Stimulated activated effector memory CD8-positive, alpha-beta T cell treated with anti-CD3 and anti-CD28 coated beads, Interleukin-12 subunit alpha, Interleukin-12 subunit beta, amount 100 ng/mL, for 72 hours (primary cell): Measurements from ENCODE around the gene GMDS.

ENCODE experiments used
- ATAC-seq: fragments of 150-1000 bp; cut with Tn5 transposase; 2 replicates; pipeline ENCODE4 v1.10.0; 2021
- DNase-seq, 2 donors: peaks; one replicate each; pipeline ENCODE4 v3.0.0; 2021 to 2022; ENCODE audit warnings: low spot score in 2 of 2
- H3K27ac Mint-ChIP-seq: one replicate; pipeline ENCODE4 v1.8.0; 2022; ENCODE audit warnings: mild to moderate bottlenecking, mixed read lengths
- H3K36me3 Mint-ChIP-seq: one replicate; pipeline ENCODE4 v1.8.0; 2022; ENCODE audit warnings: mild to moderate bottlenecking, mixed read lengths
- H3K4me1 Mint-ChIP-seq: one replicate; pipeline ENCODE4 v1.8.0; 2022; ENCODE audit warnings: mixed read lengths
- H3K4me3 Mint-ChIP-seq: one replicate; pipeline ENCODE4 v1.8.0; 2022; ENCODE audit warnings: mild to moderate bottlenecking, mixed read lengths
- H3K9me3 Mint-ChIP-seq: one replicate; pipeline ENCODE4 v1.8.0; 2022; ENCODE audit warnings: mixed read lengths

Gene GMDS

DNA sequence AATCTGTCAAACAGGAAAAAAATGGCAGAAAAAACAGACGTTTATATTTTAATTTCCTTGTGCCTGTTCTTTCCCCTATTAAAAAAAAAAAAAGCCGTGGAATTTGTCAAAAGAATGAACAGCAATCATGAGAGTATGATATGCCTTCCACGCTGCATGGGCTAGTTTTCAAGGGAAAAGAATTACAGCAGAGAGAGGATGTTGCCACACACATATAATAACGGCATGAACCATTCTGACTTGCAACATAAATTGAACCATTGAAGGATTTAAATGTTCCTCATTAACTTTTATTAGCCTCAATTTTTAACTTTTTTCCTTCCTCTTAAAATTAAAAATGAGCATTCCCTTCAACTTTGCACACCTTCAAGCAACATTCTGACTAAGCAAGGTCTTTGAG, 333.9 kb downstream of the GMDS start:
- Mint-ChIP-seq H3K9me3 (no peaks in the 10 kb centered on the region), H3K27ac (no peak overlapping the region), H3K4me3 (no peak overlapping the region), H3K4me1 (peaks cover 6% of the 10 kb centered on the region), H3K36me3 (no peaks in the 10 kb centered on the region)
- ATAC-seq: no peak
- no peak for DNase-seq

DNA sequence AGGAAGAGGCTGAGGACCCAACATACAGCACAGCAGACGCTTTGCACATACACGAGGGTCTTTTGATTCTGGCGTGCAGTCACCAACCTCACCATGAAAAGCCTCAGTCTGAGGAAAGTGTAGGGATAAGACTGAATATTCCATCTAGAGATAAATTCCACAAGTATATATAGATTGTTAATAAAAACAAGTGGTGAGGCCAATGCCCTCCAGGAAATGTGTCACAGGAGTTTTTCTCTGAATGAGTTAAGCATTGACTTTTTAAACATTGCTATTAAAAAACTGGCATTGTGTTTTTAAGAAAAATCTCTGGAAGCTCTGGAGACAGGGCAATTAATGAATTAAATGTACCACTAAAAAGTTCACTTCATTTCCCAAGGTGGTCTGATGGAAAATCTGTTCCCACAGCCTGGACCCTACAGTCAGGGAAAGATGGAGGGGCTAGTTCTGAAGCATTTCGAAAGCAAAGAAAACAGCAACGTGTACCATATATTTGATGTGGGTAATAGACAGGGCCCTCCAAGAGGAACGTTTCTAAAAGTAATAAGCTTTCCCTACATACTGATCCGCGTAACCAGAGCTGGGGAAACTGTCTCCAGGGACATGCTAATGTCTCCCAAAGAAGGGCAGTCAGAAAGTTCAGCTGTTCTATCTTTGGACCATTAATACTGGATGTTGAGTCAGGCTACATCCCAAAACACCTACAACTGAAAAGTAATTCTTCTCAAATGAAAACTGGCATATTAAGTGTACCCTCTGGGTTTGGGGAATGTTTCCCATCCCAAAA, 334.6 kb downstream of the GMDS start:
- DNase-seq (no peak), ATAC-seq (no peak)
- no peak overlapping the region for H3K27ac Mint-ChIP-seq
- H3K4me3 Mint-ChIP-seq: no peak overlapping the region
- H3K36me3 Mint-ChIP-seq: no peaks in the 10 kb centered on the region
- no peaks in the 10 kb centered on the region for H3K9me3 Mint-ChIP-seq
- H3K4me1 Mint-ChIP-seq: no peaks in the 10 kb centered on the region

DNA sequence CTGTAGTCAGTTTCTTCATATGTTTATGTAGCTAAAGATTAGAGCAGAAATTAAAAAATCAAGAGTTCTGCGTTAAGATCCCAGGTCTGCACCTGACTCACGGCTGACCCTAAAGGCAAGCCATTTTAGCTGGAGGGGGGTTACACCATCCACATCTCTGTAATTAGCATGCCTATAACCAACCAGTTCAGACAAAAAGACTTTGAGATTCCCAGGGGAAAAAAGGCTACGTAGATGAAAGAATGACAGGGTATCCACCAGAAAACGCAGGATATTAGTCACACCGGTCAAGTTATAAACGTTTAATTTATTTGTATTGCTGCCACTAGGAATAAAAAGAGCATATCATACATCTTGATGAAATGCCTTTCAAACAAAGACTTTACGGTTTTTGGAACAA, 336.6 kb downstream of the GMDS start:
- DNase-seq (no peak), ATAC-seq (no peak)
- H3K36me3 Mint-ChIP-seq: no peaks in the 10 kb centered on the region
- no peaks in the 10 kb centered on the region for H3K4me1 Mint-ChIP-seq
- no peak overlapping the region for H3K27ac Mint-ChIP-seq
- no peak overlapping the region for H3K4me3 Mint-ChIP-seq
- H3K9me3 Mint-ChIP-seq: no peaks in the 10 kb centered on the region

DNA sequence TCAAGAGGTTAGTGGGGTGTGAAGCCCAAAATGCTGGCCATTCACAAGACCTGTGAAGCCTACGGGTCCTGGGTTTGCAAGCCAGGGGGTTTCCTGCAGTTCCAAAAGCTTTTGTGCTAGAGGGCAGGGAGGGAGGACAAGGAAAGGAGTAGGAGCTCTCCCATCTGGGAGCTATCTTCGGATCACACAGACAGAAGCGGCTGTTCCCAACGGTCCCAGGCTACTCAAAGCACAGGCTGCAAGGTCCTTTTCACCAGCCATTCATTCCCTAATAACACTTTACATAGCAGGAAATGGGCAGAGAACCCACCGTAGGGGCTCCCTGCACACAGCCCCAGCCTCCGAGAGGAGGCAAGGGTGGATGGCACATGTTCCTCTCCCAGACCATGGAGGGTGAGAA, 338.8 kb downstream of the GMDS start:
- Mint-ChIP-seq H3K4me1 (peaks cover 3% of the 10 kb centered on the region), H3K27ac (no peak overlapping the region), H3K4me3 (no peak overlapping the region), H3K9me3 (no peaks in the 10 kb centered on the region), H3K36me3 (no peaks in the 10 kb centered on the region)
- no peak for DNase-seq
- no peak for ATAC-seq

DNA sequence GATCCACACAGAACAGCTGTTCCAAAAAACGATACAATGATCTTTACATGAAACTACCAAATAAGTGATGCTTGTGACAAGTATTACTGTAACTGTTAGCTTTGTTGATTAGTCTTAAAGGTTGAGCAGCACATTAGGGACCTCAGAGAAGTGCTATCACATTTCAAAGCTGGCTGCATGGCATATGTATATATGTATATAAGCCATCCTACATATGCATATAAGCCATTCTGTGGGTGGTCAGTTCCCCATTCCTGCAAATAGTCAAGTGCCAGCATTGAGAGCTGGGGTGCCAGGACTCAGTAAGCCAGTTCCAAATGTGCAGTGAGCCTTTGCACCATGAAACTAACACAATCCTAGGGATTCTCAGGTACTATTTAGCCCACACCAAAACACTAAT, 339.4 kb downstream of the GMDS start:
- Mint-ChIP-seq H3K36me3 (no peaks in the 10 kb centered on the region), H3K4me1 (peaks cover 5% of the 10 kb centered on the region), H3K4me3 (no peak overlapping the region), H3K9me3 (no peaks in the 10 kb centered on the region), H3K27ac (no peak overlapping the region)
- DNase-seq: no peak
- no peak for ATAC-seq

DNA sequence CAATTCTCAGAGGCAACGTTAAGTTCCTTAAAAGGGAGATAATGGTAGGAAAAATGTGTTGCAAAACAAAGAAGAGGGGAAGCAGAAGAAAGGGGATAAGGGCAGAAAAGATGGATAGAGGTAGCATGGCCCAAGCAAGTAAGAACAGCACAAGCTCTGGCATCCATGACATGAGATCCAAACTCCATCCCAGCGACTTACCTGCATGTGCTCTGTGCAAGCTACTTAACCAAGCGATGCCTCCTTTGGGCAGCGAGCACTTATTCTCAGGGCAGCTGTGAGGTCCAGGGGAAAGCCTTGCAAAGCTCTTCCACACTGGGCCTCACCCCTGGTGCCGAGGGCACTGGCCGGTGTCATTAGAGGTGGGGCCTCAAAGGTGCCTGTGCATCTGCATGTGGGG, 340.5 kb downstream of the GMDS start:
- H3K36me3 Mint-ChIP-seq: no peaks in the 10 kb centered on the region
- ATAC-seq (no peak), DNase-seq (no peak)
- H3K4me3 Mint-ChIP-seq: no peak overlapping the region
- H3K9me3 Mint-ChIP-seq: no peaks in the 10 kb centered on the region
- no peak overlapping the region for H3K27ac Mint-ChIP-seq
- peaks cover 5% of the 10 kb centered on the region for H3K4me1 Mint-ChIP-seq

DNA sequence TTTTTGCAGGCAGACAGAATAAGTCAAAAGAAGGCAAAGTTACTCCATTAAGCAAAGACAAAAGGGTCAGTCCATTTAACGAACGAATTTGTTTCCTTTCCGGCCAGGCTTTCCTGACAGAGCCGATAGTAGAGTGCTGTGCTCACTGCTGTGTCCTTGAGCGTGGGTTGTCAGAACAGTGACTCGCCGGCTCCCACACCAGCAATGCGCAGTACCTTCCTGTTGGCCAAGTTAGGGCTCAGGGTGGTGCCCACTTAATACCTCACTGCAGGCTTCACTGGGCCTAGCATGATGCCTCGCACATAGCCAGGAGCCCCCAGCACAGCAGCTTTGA, 341.0 kb downstream of the GMDS start:
- peaks cover 5% of the 10 kb centered on the region for H3K4me1 Mint-ChIP-seq
- DNase-seq: no peak
- ATAC-seq: no peak
- H3K4me3 Mint-ChIP-seq: no peak overlapping the region
- no peaks in the 10 kb centered on the region for H3K9me3 Mint-ChIP-seq
- no peaks in the 10 kb centered on the region for H3K36me3 Mint-ChIP-seq
- H3K27ac Mint-ChIP-seq: no peak overlapping the region

DNA sequence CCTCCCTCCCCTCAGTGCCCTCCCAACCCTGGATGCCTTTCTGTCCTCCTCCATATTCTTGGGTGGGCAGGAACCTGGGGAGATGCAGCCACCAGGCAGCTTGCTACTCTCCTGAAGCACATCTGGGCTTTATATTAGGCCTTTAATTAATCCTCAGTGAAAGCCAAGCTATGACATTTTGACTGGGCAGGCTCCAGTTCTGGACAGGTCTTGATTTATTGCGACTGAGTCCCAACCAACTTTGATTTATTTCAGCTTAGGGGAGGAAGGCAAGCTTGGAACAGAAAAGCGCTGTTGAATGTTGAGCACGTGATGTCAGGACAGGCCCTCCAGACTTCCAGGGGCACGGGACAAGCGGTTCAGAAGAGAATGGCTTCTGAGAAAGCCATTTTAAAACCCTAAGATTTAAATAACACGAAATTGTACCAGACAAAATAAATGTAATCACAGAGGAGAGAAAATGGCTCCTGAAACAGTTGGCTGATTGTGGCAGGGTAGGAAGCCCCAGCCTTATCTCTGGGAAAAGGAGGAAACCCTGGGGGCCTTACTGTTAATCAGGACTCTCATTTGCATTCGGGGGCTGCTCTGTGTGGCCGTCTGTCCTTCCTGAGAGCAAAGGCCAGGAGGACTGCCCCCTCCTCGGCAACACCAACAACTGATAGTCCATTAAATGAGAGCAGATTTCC, 341.5 kb downstream of the GMDS start:
- Mint-ChIP-seq H3K4me1 (peaks cover 5% of the 10 kb centered on the region), H3K36me3 (no peaks in the 10 kb centered on the region), H3K9me3 (no peaks in the 10 kb centered on the region), H3K4me3 (no peak overlapping the region), H3K27ac (no peak overlapping the region)
- DNase-seq (no peak), ATAC-seq (no peak)

DNA sequence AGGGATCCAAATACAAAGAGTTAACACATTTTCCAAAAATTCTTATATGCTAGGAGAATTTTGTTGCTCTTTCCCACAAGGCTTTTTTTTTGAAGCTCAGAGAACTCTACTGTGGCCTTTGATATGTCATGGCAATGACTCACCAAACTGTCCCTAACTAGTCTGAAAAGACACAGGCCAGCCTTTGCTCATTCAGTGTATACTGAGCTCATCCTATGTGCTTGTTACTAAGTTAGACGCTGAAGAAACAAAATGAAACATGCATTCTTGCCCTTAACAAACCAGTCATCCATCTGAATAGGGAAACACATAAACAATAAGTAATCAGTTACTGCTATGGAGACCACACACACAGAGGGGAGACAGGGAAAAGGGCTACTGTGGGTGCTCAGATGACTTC, 343.8 kb downstream of the GMDS start:
- H3K4me1 Mint-ChIP-seq: peaks cover 8% of the 10 kb centered on the region
- H3K9me3 Mint-ChIP-seq: no peaks in the 10 kb centered on the region
- H3K36me3 Mint-ChIP-seq: no peaks in the 10 kb centered on the region
- H3K27ac Mint-ChIP-seq: no peak overlapping the region
- DNase-seq (no peak), ATAC-seq (peak; percentile 92)
- no peak overlapping the region for H3K4me3 Mint-ChIP-seq

DNA sequence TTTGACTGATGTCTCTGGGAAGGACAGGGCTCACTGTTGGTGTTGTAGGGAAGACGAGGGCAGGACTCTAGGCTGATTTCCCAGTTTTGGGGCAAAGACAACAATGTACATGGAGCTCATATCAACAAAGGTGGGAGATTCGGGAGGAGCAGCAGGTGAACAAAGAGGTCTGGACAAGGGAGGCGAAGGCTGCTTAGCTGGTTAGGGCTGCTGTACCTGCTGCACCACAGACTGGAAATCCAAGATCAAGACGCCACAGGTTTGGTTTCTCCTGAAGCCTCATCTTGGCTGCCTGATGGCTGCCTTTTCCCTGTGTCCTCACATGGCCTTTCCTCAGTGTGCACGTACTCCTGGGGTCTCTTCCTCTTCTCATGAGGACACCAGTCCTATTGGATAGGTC, 348.5 kb downstream of the GMDS start:
- Mint-ChIP-seq H3K27ac (no peak overlapping the region), H3K9me3 (no peaks in the 10 kb centered on the region), H3K36me3 (peaks cover 6% of the 10 kb centered on the region), H3K4me3 (no peak overlapping the region), H3K4me1 (peaks cover 14% of the 10 kb centered on the region)
- ATAC-seq: no peak
- DNase-seq: no peak

DNA sequence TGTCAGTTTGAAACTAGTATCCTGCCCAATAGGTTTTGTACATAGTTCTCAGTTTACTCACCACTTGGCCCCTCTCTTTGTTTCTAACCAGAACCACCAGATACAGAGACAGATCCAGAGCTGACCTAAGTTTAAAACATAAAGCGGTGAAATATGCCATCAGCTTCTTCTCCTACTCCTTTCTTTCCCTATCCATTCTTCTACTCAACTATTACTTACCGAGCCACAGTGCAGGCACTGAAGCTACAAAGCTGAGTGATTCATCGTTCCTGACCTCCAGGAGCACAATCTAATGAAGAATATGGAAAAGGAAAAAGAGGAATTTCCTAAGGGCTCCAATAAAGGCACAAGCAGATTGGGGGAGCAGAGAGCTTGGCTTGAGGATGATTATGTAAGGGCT, 349.7 kb downstream of the GMDS start:
- H3K36me3 Mint-ChIP-seq: peaks cover 6% of the 10 kb centered on the region
- H3K27ac Mint-ChIP-seq: no peak overlapping the region
- no peaks in the 10 kb centered on the region for H3K9me3 Mint-ChIP-seq
- peak; percentile 26 for ATAC-seq
- no peak for DNase-seq
- no peak overlapping the region for H3K4me3 Mint-ChIP-seq
- peaks cover 9% of the 10 kb centered on the region for H3K4me1 Mint-ChIP-seq

DNA sequence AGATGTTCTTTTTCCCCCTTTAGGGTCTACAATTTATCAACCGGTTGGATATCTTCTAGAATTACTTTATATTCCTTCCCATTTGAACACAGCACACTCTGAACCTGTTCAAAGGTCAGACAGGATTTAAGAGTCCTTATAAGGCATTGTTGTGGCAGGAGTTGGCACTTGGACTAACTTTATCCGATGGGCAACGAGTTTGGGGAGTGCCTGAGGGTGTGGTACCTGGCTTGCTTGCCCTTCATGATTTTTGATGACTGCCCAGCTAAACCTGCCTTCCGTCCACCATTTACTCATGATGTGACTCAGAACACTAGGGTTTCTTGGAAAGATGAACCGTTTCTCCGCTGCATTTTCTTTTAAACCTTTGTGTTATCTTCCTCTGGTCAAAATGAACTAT, 350.5 kb downstream of the GMDS start:
- Mint-ChIP-seq H3K4me1 (peaks cover 9% of the 10 kb centered on the region), H3K9me3 (peaks cover 4% of the 10 kb centered on the region), H3K27ac (no peak overlapping the region), H3K36me3 (peaks cover 6% of the 10 kb centered on the region), H3K4me3 (no peak overlapping the region)
- ATAC-seq (no peak), DNase-seq (no peak)

DNA sequence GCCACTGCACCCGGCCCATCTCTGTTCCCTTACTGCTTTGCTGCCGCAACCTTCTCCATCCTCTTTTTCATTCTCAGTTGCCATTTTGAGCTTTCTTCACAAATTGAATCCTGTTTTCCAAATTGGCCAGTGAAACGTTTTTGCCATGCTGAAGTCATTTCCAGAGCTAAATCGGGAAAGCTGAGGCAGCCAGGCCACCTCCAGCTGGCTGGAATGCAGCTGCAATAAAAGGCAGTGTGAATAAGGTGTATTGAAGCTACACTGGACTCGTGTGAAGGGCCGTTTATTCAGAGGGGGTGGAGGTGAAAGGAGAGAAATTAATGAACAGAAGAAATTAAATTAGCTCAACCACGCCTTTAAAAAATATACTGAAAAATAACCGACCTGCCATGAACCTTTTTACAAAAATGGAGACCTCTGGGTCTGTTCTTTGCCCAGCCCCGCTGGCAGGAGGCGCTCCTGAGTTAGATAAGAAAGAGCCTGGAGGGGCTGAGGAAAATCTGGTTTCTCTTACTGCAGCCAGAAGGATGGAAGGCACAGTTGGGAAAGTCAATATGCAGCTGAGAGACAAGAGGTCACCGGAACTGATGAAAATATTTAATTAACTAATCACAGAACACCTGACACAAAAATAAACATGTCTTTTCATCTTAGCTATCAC, 351.8 kb downstream of the GMDS start:
- Mint-ChIP-seq H3K4me1 (peaks cover 9% of the 10 kb centered on the region), H3K27ac (no peak overlapping the region), H3K9me3 (peaks cover 4% of the 10 kb centered on the region), H3K36me3 (peaks cover 6% of the 10 kb centered on the region), H3K4me3 (no peak overlapping the region)
- no peak for DNase-seq
- no peak for ATAC-seq

DNA sequence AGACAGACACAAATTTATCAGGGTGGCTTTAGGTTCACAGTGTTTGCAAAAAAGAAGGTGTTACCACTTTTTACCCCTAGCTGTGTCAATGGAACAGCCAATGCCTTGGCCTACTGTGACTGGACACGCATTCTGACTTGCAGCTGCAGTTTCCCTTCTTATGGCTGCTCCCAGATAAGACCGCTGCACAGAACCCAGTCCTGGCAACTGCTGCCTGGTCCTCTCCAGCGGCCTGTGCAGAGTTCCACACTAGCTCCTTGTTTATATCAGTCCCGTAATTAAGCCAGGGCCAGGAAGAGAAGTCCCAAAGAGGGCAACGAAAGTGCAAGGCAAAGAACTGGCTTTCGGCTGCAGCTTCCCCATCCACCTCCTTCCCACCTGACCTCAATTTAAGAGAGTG, 352.7 kb downstream of the GMDS start:
- no peak overlapping the region for H3K4me3 Mint-ChIP-seq
- DNase-seq: no peak
- no peak for ATAC-seq

DNA sequence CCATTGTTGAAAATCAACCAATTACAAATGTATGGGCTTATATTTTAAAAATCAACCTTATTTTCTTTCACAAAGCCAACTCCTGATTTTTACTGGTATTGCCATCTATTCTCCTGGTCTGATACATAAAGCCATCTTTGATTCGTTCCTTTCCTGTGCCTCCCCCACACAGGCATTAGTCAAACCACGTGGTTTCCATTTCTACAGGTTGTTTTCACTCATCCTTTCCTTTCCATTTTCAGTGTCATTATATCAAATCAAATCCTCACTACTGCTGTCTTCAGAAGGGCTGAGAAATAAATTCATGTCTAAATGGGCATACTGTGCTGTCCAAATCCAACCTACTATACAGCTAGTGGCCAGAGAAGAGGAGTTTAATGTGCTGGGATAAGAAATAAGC, 354.4 kb downstream of the GMDS start:
- Mint-ChIP-seq H3K4me3 (no peak overlapping the region), H3K9me3 (peaks cover 4% of the 10 kb centered on the region), H3K27ac (no peak overlapping the region), H3K4me1 (peaks cover under 1% of the 10 kb centered on the region), H3K36me3 (peaks cover 6% of the 10 kb centered on the region)
- no peak for DNase-seq
- ATAC-seq: no peak

More for the DNA sequence above, 352.7 kb downstream of the GMDS start:
- Mint-ChIP-seq H3K27ac (no peak overlapping the region), H3K9me3 (peaks cover 4% of the 10 kb centered on the region), H3K36me3 (peaks cover 6% of the 10 kb centered on the region), H3K4me1 (peaks cover 9% of the 10 kb centered on the region)

DNA sequence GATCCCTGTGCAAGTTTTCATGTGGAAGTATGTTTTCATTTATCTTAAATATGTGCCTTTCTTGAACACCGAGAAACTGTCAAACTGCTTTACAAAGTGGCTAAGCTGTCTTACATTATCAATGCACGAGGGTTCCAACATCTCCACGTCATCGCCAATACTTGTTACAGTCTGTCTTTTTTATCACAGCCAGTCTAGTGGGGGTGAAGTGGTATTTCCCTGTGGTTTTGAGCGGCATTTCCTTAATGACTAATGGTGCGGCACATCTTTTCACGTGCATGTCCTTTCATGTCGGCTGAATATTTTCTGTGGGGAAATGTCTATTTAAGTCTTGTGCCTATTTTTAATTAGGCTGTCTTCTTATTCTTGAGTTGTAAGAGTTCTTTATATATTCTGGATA, 355.3 kb downstream of the GMDS start:
- peaks cover 4% of the 10 kb centered on the region for H3K9me3 Mint-ChIP-seq
- H3K36me3 Mint-ChIP-seq: peaks cover 6% of the 10 kb centered on the region
- no peak overlapping the region for H3K27ac Mint-ChIP-seq
- H3K4me1 Mint-ChIP-seq: no peaks in the 10 kb centered on the region
- DNase-seq: no peak
- no peak overlapping the region for H3K4me3 Mint-ChIP-seq
- no peak for ATAC-seq
